Measurements from ENCODE around the gene LRMDA. TPM values are rescaled to one million over a fixed set of nuclear protein-coding genes. Genes with fewer than 3 reads are reported as not detected.

LRMDA gene
- total and polyA plus RNA-seq, 2 donors (not counting 3 experiments of a cell fraction or from before 2014, with no cell fraction given): 9.7 to 18.0 TPM

DNA sequence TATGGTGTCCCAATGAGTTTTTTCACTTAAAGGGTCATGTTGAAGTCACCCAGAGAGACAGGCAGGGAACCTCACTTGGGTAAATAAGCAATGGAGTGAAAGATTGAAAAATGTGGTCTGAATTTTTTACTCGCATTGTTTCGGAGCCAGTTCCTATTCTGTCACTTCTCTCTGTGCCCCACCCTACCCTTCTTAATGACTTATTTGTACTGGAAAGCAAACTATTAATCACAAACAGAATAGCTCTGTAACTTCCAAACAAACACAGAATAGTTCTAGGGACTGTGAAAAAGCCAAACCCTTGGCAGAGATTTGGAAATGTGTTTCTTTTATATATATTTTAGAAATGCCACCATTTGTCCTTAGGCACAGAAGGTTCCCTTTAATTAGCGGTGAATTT lies 76.0 kb downstream of the LRMDA start:
- no peaks in the 10 kb centered on the region for H3K79me2 ChIP-seq (ENCODE audit: control insufficient read depth, insufficient read depth, low read length)
- no peaks in the 10 kb centered on the region for H3K27me3 ChIP-seq (ENCODE audit: control insufficient read depth in 2 of 2, insufficient read depth in 2 of 2, low read length in 2 of 2)
- intact Hi-C loops (cut with micrococcal nuclease): no loop called here
- no peak overlapping the region for H3K4me2 ChIP-seq (ENCODE audit: insufficient read depth, low read length)
- dilution Hi-C loops (cut with MboI; ENCODE audit: extremely low pct_ligation_motif_present, low sequenced_read_pairs): no loop called here
- no peak for DNase-seq (ENCODE audit: low read depth, low spot score)
- FAIRE-seq: no peak
- H3K27ac ChIP-seq (ENCODE audit: insufficient read depth, low read depth, low read length): no peak overlapping the region
- POLR2A ChIA-PET: no interaction called here
- TF ChIP-seq GATA2 (IDR thresholded peaks at IDR 0.05; ENCODE audit: insufficient read depth, insufficient read length, low read depth, low read length) (no peak), MAX (IDR thresholded peaks at IDR 0.05; ENCODE audit: insufficient read depth, insufficient read length) (no peak), JUN (IDR thresholded peaks at IDR 0.05; ENCODE audit: borderline replicate concordance, insufficient read depth, insufficient read length, low read depth) (no peak), FOS (IDR thresholded peaks at IDR 0.05; ENCODE audit: borderline replicate concordance, insufficient read depth, low read length) (no peak), MYC (IDR thresholded peaks at IDR 0.05; ENCODE audit: low read depth, low read length) (no peak), POLR2AphosphoS5 (IDR thresholded peaks at IDR 0.05; ENCODE audit: insufficient read depth, low read depth, low read length) (no peak), POLR2A (IDR thresholded peaks at IDR 0.05; ENCODE audit: low read depth, low read length) (no peak), EZH2 (IDR thresholded peaks at IDR 0.05; ENCODE audit: borderline replicate concordance, low read depth, low read length, severe bottlenecking) (no peak)
- TF ChIP-seq, protein P1, sequence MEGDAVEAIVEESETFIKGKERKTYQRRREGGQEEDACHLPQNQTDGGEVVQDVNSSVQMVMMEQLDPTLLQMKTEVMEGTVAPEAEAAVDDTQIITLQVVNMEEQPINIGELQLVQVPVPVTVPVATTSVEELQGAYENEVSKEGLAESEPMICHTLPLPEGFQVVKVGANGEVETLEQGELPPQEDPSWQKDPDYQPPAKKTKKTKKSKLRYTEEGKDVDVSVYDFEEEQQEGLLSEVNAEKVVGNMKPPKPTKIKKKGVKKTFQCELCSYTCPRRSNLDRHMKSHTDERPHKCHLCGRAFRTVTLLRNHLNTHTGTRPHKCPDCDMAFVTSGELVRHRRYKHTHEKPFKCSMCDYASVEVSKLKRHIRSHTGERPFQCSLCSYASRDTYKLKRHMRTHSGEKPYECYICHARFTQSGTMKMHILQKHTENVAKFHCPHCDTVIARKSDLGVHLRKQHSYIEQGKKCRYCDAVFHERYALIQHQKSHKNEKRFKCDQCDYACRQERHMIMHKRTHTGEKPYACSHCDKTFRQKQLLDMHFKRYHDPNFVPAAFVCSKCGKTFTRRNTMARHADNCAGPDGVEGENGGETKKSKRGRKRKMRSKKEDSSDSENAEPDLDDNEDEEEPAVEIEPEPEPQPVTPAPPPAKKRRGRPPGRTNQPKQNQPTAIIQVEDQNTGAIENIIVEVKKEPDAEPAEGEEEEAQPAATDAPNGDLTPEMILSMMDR (IDR thresholded peaks at IDR 0.05; ENCODE audit: extremely low read depth in 1 of 2, insufficient read depth in 1 of 2, low read depth in 1 of 2, low read length in 2 of 2): no peak
- no peaks in the 10 kb centered on the region for H3K9me3 ChIP-seq (replicated peaks; ENCODE audit: control insufficient read depth, insufficient read depth, low read length)
- H3K4me1 ChIP-seq (ENCODE audit: control insufficient read depth, extremely low read depth, insufficient read depth, low read length): no peaks in the 10 kb centered on the region
- no peaks in the 10 kb centered on the region for H3K9me1 ChIP-seq (replicated peaks; ENCODE audit: control insufficient read depth, extremely low read depth, insufficient read depth, low read length)
- no peaks in the 10 kb centered on the region for H4K20me1 ChIP-seq (replicated peaks; ENCODE audit: control insufficient read depth, extremely low read depth, insufficient read depth, low read length)
- H3K9ac ChIP-seq (replicated peaks; ENCODE audit: extremely low read depth, insufficient read depth, low read length): no peak overlapping the region
- no TSS peak for BruUV-seq (replicated peaks)
- no peak overlapping the region for H2AFZ ChIP-seq (ENCODE audit: low read depth, low read length)
- no peak overlapping the region for H3K4me3 ChIP-seq (replicated peaks in 1 of 3; ENCODE audit: insufficient read depth in 1 of 3, low read depth in 1 of 3, low read length in 3 of 3)
- H3K36me3 ChIP-seq (ENCODE audit: control insufficient read depth in 2 of 2, extremely low read depth in 1 of 2, insufficient read depth in 2 of 2, low read length in 2 of 2): no peaks in the 10 kb centered on the region
- CTCF ChIA-PET: no interaction called here
